ENCODE data around the gene FMNL3.

GRCh38 chr12:49588721-49589516 lies 118.3 kb downstream of the FMNL3 start:
- TF ChIP-seq EZH2 (IDR thresholded peaks at IDR 0.05; ENCODE audit: low read depth, low read length, severe bottlenecking) (no peak), CTCF (IDR thresholded peaks at IDR 0.05; ENCODE audit: control extremely low read depth in 1 of 3, insufficient read depth in 1 of 3, low read depth in 1 of 3, low read length in 3 of 3) (no peak), HDAC2 (IDR thresholded peaks at IDR 0.05; ENCODE audit: borderline replicate concordance in 1 of 2, low read depth in 2 of 2, low read length in 2 of 2) (no peak), RFX5 (IDR thresholded peaks at IDR 0.05; ENCODE audit: borderline replicate concordance, low read depth, low read length) (no peak), SP1 (IDR thresholded peaks at IDR 0.05; ENCODE audit: low read depth, low read length) (no peak), SRF (IDR thresholded peaks at IDR 0.05; ENCODE audit: low read depth, low read length) (no peak), TAF1 (IDR thresholded peaks at IDR 0.05; ENCODE audit: low read depth, low read length) (no peak), RNF2 (IDR thresholded peaks at IDR 0.05; ENCODE audit: borderline replicate concordance, low read depth, low read length, missing control alignments, poor library complexity, severe bottlenecking) (no peak), YY1 (IDR thresholded peaks at IDR 0.05; ENCODE audit: low read depth, low read length) (no peak), JUN (IDR thresholded peaks at IDR 0.05; ENCODE audit: low read depth, low read length) (no peak), MAX (IDR thresholded peaks at IDR 0.05) (no peak)

Data from H1 (cell line).